Mucosa of rectum (tissue), 2 donors: ENCODE results near the gene ERF.

ENCODE experiments used
- H3K27ac ChIP-seq, 2 donors: one replicate each; pipeline ENCODE4 v1.7.0; 2013; ENCODE audit warnings: inconsistent platforms in 2 of 2, low read depth in 2 of 2, low read length in 2 of 2
- H3K27me3 ChIP-seq, 2 donors: one replicate each; pipeline ENCODE4 v1.7.0; 2013; ENCODE audit warnings: low read length in 2 of 2; ENCODE audit not compliant: control insufficient read depth in 2 of 2, insufficient read depth in 2 of 2
- H3K36me3 ChIP-seq, 2 donors: one replicate each; pipeline ENCODE4 v1.7.0; 2013; ENCODE audit warnings: low read length in 2 of 2; ENCODE audit not compliant: control insufficient read depth in 2 of 2, insufficient read depth in 2 of 2
- H3K4me1 ChIP-seq, 2 donors: one replicate each; pipeline ENCODE4 v1.7.0; 2013; ENCODE audit warnings: low read length in 2 of 2, mild to moderate bottlenecking in 1 of 2; ENCODE audit not compliant: control insufficient read depth in 2 of 2, insufficient read depth in 2 of 2
- H3K4me3 ChIP-seq, 2 donors: one replicate each; pipeline ENCODE4 v1.7.0; 2013; ENCODE audit warnings: low read length in 2 of 2
- H3K9ac ChIP-seq, 2 donors: one replicate each; pipeline ENCODE4 v1.7.0; 2013; ENCODE audit warnings: low read length in 2 of 2, low read depth in 1 of 2, mild to moderate bottlenecking in 1 of 2
- H3K9me3 ChIP-seq, 2 donors: one replicate each; pipeline ENCODE4 v1.7.0; 2013; ENCODE audit warnings: low read length in 2 of 2; ENCODE audit not compliant: control insufficient read depth in 2 of 2
- donor health status: healthy.
- donor health status: Normal muscosa, but diverticular disease.

ERF gene

DNA sequence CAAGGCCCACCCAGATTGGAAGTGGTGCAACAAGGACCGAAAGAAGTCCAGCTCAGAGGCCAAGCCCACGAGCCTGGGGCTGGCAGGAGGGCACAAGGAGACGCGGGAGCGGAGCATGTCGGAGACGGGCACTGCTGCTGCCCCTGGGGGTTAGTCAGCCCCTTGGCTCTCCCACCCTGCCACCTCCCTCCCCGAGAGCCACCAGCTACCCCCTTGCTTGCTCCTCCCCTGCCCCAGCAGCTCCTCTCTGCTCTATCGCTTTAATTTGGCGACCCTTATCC, 32.8 kb upstream of the ERF start:
- Histone ChIP-seq H3K4me3 (no peak overlapping the region), H3K36me3 (peaks cover 35 to 40% of the 10 kb centered on the region in 2 donors), H3K27me3 (no peaks in the 10 kb centered on the region), H3K9ac (no peak overlapping the region), H3K4me1 (peaks cover 23 to 28% of the 10 kb centered on the region in 2 donors), H3K9me3 (no peaks in the 10 kb centered on the region), H3K27ac (no peak overlapping the region)

DNA sequence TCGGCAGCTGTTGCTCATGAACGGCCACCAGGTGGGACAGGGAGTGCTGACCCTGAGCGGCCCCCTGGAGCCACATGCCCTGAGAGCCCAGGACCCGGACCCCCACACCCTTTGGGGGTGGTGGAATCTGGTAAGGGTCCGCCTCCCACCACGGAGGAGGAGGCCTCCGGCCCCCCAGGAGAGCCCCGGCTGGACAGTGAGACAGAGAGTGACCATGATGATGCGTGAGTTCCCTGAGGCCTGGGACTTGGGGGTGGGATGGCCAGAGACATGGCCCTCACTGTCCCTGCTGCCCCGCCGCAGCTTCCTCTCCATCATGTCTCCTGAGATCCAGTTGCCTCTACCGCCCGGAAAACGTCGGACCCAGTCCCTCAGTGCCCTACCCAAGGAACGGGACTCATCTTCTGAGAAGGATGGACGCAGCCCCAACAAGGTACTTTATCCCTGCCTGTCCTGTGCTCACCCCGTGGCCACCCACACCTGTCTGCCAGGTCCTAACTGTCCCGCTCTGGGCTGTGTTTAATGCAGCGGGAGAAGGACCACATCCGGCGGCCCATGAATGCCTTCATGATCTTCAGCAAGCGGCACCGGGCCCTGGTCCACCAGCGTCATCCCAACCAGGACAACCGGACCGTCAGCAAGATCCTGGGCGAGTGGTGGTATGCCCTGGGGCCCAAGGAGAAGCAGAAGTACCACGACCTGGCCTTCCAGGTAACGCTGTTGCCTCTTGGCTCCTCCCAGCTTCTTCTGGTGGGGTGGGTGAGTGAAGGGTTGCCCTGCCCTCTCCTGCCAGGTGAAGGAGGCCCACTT, 32.3 kb upstream of the ERF start:
- H3K36me3 ChIP-seq: peaks cover 33 to 40% of the 10 kb centered on the region in 2 donors
- peaks cover 27 to 33% of the 10 kb centered on the region in 2 donors for H3K4me1 ChIP-seq
- H3K27me3 ChIP-seq: no peaks in the 10 kb centered on the region
- no peak overlapping the region for H3K27ac ChIP-seq
- no peak overlapping the region for H3K4me3 ChIP-seq
- no peak overlapping the region for H3K9ac ChIP-seq
- no peaks in the 10 kb centered on the region for H3K9me3 ChIP-seq

DNA sequence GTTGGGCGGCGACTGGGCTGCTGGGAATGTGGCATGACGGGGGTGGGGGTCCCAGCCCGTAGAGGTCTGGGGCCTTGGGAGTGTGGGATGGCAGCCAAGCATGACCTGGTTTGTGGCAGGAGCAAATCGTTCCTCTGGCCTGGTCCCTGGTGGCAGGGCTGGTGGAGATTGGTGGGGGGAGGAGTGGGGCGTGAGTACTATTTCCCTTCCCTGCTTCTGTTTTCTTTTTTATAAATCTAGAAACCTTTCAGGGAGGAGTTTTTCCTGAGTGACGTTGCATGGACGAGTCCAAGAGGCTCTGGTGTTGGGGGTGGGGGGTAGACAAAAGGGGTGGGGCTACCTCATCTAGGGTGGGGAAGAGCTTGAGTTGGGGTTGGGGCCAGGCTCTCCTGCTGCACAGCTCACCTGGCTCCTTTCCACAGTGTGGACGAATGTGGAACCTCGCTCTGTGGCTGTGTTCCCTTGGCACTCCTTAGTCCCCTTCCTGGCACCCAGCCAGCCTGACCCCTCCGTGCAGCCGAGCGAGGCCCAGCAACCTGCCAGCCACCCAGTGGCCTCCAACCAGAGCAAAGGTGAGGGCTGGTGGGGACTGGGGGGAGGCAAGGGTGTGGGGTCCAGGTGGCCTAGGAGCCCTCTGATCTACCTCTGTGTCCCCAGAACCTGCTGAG, 31.6 kb upstream of the ERF start:
- Histone ChIP-seq H3K4me3 (peak overlapping the region in 1 of 2 donors; percentile 31), H3K27me3 (no peaks in the 10 kb centered on the region), H3K4me1 (peaks cover 31 to 34% of the 10 kb centered on the region in 2 donors), H3K36me3 (peaks cover 29 to 37% of the 10 kb centered on the region in 2 donors), H3K9me3 (no peaks in the 10 kb centered on the region), H3K27ac (peak overlapping the region in 1 of 2 donors; percentile 43), H3K9ac (peak overlapping the region in 1 of 2 donors; percentile 14)

DNA sequence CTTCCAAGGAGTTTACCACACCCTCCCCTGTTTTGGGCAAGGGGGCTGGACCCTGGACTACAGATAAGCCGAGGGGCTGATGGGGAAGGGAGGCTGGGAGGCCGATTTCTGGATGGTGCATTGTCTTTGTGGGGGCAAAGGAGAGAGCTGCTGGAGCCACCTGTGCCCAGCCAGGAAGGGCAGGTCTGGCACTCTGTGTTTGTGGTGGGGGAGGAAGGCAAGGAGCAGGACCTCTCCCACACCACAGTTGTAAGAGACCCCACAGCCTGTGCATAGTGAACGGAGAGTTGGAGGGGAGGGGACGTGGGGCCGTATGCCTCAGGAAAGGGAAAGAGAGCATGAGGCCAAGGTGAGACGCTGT, 31.0 kb upstream of the ERF start:
- Histone ChIP-seq H3K4me3 (peak overlapping the region in 1 of 2 donors; percentile 31), H3K27ac (peak overlapping the region in 1 of 2 donors; percentile 43)

DNA sequence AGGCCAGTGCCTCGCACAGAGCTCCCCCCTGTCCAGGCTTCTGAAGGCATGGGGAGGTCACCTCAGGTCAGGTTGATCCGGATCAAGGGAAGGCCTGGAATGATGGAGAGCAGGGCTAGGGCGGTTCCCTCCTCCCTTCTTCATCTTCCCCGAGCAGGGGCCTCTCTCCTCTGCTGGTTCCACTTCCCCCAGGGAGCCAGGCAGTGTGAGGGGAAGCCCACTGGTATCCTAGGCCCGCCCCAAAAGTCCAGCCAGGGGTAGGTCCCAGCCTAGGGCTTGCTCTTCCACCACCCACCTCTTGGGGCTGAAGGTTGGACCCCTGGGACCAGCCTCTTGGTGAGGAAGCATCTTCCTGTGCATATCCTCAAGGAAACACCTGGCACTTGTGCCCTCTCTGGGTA, 30.6 kb upstream of the ERF start:
- H3K36me3 ChIP-seq: peaks cover 25 to 34% of the 10 kb centered on the region in 2 donors
- H3K4me1 ChIP-seq: peaks cover 35 to 39% of the 10 kb centered on the region in 2 donors
- peak overlapping the region in 1 of 2 donors; percentile 56 for H3K9ac ChIP-seq
- peak overlapping the region in 1 of 2 donors; percentile 43 for H3K27ac ChIP-seq
- peak overlapping the region; percentile 63 to 78 for H3K4me3 ChIP-seq
- no peaks in the 10 kb centered on the region for H3K9me3 ChIP-seq
- no peaks in the 10 kb centered on the region for H3K27me3 ChIP-seq

More for the DNA sequence above, 31.0 kb upstream of the ERF start:
- H3K27me3 ChIP-seq: no peaks in the 10 kb centered on the region
- peaks cover 29 to 35% of the 10 kb centered on the region in 2 donors for H3K36me3 ChIP-seq
- H3K4me1 ChIP-seq: peaks cover 35 to 39% of the 10 kb centered on the region in 2 donors
- peak overlapping the region; percentile 1 to 14 for H3K9ac ChIP-seq
- no peaks in the 10 kb centered on the region for H3K9me3 ChIP-seq

DNA sequence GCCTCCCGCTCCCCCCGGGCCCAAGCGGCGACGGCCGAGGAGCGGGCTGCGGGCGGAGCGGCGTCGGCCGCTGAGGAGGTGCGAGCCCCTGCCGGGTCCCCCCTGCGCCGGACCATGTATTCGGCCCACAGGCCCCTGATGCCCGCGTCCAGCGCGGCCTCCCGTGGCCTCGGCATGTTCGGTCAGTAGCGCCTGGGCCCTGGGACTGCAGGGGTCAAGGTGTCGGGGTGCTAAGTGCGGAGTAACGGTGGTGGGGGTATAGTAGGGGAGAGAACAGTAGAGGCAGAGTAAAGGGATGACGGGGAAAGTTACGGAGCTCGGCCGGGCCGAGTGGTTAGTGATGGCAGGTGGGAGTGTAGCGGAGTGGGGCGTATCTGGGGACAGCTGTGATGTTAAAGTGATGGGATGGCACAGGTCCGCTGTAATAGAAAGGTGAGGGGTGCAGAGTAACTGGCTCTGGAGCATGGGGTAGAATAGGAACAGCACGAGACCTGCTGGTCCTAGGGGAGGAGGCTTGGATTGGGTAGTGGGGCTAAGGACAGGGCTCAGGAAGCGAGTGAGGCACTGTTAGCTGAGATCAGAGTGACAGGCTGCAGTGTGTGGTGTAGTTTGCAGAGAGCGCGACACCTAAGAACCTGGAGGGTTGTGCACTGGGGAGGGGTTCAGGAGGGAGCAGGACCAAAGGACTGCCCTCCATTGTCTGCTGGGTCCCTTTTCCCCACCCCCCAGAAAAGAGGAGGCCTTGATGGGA, 29.8 kb upstream of the ERF start:
- H3K4me3 ChIP-seq: peak overlapping the region; percentile 63 to 78
- H3K9me3 ChIP-seq: no peaks in the 10 kb centered on the region
- H3K9ac ChIP-seq: peak overlapping the region; percentile 14 to 56
- peaks cover 35 to 39% of the 10 kb centered on the region in 2 donors for H3K4me1 ChIP-seq
- H3K36me3 ChIP-seq: peaks cover 18 to 26% of the 10 kb centered on the region in 2 donors
- H3K27ac ChIP-seq: peak overlapping the region; percentile 31 to 43
- no peaks in the 10 kb centered on the region for H3K27me3 ChIP-seq

DNA sequence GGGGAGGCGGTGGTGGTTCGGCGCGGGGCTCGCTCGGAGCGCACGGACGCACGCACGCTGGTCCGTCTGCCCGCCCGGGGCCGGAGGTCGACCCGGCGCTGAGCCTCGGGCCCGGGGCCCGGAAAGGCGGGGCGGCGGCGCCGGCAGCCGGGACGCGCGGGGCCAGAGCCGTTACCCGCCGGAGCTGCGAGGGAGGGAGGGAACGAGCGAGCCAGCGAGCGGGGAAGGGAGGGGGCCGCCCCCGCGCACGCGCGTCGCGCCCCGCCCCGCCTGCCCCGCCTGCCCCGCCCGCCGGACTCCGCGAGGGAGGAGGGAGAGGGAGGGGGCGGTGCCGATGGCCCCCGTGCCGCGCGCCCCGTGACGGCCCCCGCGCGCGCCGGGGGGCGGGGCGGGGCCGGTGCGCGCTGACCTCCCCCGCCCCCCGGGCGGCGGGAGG, 29.2 kb upstream of the ERF start:
- H3K9me3 ChIP-seq: no peaks in the 10 kb centered on the region
- no peaks in the 10 kb centered on the region for H3K27me3 ChIP-seq
- peak overlapping the region in 1 of 2 donors; percentile 61 for H3K4me3 ChIP-seq
- peaks cover 42 to 46% of the 10 kb centered on the region in 2 donors for H3K4me1 ChIP-seq
- peak overlapping the region; percentile 60 to 83 for H3K27ac ChIP-seq
- peak overlapping the region in 1 of 2 donors; percentile 62 for H3K9ac ChIP-seq
- peaks cover 15 to 20% of the 10 kb centered on the region in 2 donors for H3K36me3 ChIP-seq

DNA sequence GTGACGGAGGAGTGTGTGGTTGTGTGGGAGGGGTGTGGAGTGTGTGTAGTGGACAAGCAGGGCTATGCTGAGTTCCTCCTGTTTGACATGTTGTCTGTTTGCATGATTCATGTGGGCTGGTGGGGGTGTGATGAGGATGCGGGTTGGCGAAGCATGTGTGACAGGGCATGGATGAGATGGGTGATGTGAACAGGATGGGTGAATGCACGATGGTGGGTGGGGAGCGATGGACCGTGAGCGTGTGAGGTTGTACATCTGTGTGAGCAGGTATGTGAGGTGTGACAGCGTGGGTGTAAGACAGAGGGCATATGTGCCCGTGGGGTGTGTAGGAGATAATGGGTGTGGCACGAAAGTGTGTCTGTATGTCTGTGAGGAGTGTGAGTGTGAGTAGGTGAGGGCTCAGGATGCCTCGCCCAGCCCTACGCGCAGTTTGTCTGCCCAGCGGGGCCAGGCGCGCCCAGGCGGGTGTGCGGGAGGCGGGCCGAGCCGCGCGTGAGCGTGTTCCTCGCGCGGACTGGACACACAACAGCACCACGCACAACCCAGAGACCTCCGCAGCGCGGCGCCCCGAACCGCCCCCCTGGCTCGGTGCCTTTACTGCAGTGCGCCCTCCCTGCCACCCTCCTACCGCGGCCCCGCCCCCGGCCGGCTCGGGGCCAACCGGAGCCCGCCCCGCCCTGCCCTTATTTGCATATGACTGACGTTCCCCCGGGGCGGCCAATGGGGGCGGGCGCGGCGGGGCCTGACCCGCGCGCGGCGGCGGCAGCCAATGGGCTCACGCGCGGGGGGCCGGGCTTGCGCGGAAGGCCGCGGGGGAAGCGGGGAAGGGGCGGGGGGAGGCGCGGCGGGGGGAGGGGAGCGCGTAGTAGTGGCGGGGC, 28.5 kb upstream of the ERF start:
- H3K4me1 ChIP-seq: peaks cover 48 to 53% of the 10 kb centered on the region in 2 donors
- peak overlapping the region; percentile 61 to 78 for H3K4me3 ChIP-seq
- H3K36me3 ChIP-seq: peaks cover 11 to 14% of the 10 kb centered on the region in 2 donors
- H3K27ac ChIP-seq: peak overlapping the region; percentile 81 to 97
- H3K27me3 ChIP-seq: no peaks in the 10 kb centered on the region
- no peaks in the 10 kb centered on the region for H3K9me3 ChIP-seq
- peak overlapping the region; percentile 62 to 81 for H3K9ac ChIP-seq

DNA sequence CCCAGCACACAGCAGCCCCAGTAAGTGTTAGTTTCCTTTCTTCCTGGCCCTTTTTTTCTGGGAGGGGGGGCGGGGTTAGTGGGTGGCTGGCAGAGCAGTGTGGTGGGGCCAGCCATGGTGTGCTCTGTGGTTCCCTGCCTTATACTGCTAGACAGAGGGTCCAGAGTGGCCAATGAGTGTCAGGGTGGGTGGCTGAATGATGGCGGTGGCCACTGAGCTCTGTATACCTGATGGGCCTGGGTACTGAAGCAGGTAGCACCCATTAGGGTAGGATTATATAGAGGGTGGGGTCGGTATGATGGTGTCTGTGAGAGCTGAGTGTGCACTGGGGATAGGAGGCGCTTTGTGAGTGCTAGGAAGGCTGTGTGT, 27.9 kb upstream of the ERF start:
- H3K4me3 ChIP-seq: peak overlapping the region; percentile 61 to 78
- H3K36me3 ChIP-seq: peaks cover 6 to 8% of the 10 kb centered on the region in 2 donors
- no peaks in the 10 kb centered on the region for H3K27me3 ChIP-seq
- H3K27ac ChIP-seq: peak overlapping the region; percentile 81 to 97
- peak overlapping the region; percentile 58 to 81 for H3K9ac ChIP-seq
- peaks cover 55 to 58% of the 10 kb centered on the region in 2 donors for H3K4me1 ChIP-seq
- no peaks in the 10 kb centered on the region for H3K9me3 ChIP-seq
